ENCODE results near the gene ARHGEF35. TPM values are rescaled to one million over a fixed set of nuclear protein-coding genes. Genes with fewer than 3 reads are reported as not detected.
"Not testable (repeated sequence)": the region's sequence is repeated elsewhere in the genome, so short reads cannot be mapped to it uniquely, and the experiment has no call there.

ARHGEF35 gene
- polyA plus RNA-seq (2013, experiment 1 of 2), result 0.46 TPM
- polyA plus RNA-seq (2013, experiment 2 of 2), result 0.60 TPM

- H3K79me1 ChIP-seq (ENCODE audit: low read depth, low read length); H2BK12ac ChIP-seq (ENCODE audit: low read length); H4K8ac ChIP-seq (ENCODE audit: low read depth, low read length); H3K14ac ChIP-seq (ENCODE audit: low read length); H3K4me1 ChIP-seq (ENCODE audit: control insufficient read depth in 2 of 2, insufficient read depth in 1 of 2, low read depth in 1 of 2, low read length in 2 of 2); H3K27ac ChIP-seq (replicated peaks; ENCODE audit: low read length); H2BK15ac ChIP-seq (ENCODE audit: low read length); H3K9ac ChIP-seq (ENCODE audit: low read depth, low read length, poor library complexity); H3K4ac ChIP-seq (ENCODE audit: low read length); H2AK5ac ChIP-seq (ENCODE audit: low read depth, low read length); H2BK5ac ChIP-seq (ENCODE audit: low read length); H3K18ac ChIP-seq (ENCODE audit: low read length); H3K36me3 ChIP-seq (replicated peaks in 1 of 2; ENCODE audit: control insufficient read depth in 2 of 2, insufficient read depth in 2 of 2, low read length in 2 of 2); H3K27me3 ChIP-seq (ENCODE audit: control insufficient read depth in 3 of 3, insufficient read depth in 3 of 3, low read depth in 1 of 3, low read length in 3 of 3); H2BK120ac ChIP-seq (ENCODE audit: low read depth, low read length); H3K4me2 ChIP-seq (ENCODE audit: insufficient read depth, low read length, poor library complexity, severe bottlenecking); H3K9me3 ChIP-seq (replicated peaks in 1 of 2; ENCODE audit: control insufficient read depth in 2 of 2, insufficient read depth in 1 of 2, low read depth in 1 of 2, low read length in 2 of 2); H3K23ac ChIP-seq (ENCODE audit: low read depth, low read length, poor library complexity); H2AFZ ChIP-seq (ENCODE audit: low read length); H3K4me3 ChIP-seq (ENCODE audit: low read length in 2 of 2); H4K91ac ChIP-seq (ENCODE audit: low read depth, low read length, poor library complexity); DNase-seq (ENCODE audit: low spot score): not testable (repeated sequence)
- no CpG with 5 or more reads among the region's 51 CpGs for WGBS, 2 donors (ENCODE audit: extremely low coverage in 2 of 2, insufficient read length in 2 of 2, insufficient replicate concordance in 1 of 2)
Observed at GRCh38 chr7:144195212-144195872, at the start of gene ARHGEF35. ARHGEF35 (minus strand) TSS chr7:144195833; CDS start chr7:144188383, 7,450 bp downstream.

DNA sequence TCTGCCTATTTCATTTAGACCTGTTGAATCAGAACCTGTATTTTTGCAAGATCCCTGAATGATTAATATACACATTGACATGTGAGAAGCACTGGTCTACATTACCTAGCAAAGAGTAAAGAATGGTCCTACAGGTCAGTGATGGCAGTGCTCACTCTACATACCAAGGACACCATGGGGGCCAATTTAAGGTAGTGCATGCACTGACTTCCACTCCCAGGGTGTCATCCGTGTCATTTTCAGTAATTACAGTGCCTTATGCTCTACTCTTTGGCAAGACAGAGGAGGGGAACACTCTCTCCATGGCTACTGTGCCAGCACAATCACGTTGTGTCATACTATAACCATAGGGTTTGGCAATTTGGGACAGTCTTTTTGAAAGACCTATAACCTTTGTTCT is 49.7 kb upstream of the ARHGEF35 start:
- H3K9ac ChIP-seq (ENCODE audit: low read depth, low read length, poor library complexity); H3K18ac ChIP-seq (ENCODE audit: low read length); H3K14ac ChIP-seq (ENCODE audit: low read length); H3K4me3 ChIP-seq (ENCODE audit: low read length in 2 of 2); H3K27me3 ChIP-seq (ENCODE audit: control insufficient read depth in 3 of 3, insufficient read depth in 3 of 3, low read depth in 1 of 3, low read length in 3 of 3); H3K79me1 ChIP-seq (ENCODE audit: low read depth, low read length); H3K4me1 ChIP-seq (ENCODE audit: control insufficient read depth in 2 of 2, insufficient read depth in 1 of 2, low read depth in 1 of 2, low read length in 2 of 2); H3K36me3 ChIP-seq (replicated peaks in 1 of 2; ENCODE audit: control insufficient read depth in 2 of 2, insufficient read depth in 2 of 2, low read length in 2 of 2); H2BK15ac ChIP-seq (ENCODE audit: low read length); H2BK5ac ChIP-seq (ENCODE audit: low read length); DNase-seq (ENCODE audit: low spot score); H2AK5ac ChIP-seq (ENCODE audit: low read depth, low read length); H3K4me2 ChIP-seq (ENCODE audit: insufficient read depth, low read length, poor library complexity, severe bottlenecking); H4K8ac ChIP-seq (ENCODE audit: low read depth, low read length); H2BK120ac ChIP-seq (ENCODE audit: low read depth, low read length); H3K23ac ChIP-seq (ENCODE audit: low read depth, low read length, poor library complexity); H3K4ac ChIP-seq (ENCODE audit: low read length); H4K91ac ChIP-seq (ENCODE audit: low read depth, low read length, poor library complexity); H3K27ac ChIP-seq (replicated peaks; ENCODE audit: low read length); H3K9me3 ChIP-seq (replicated peaks in 1 of 2; ENCODE audit: control insufficient read depth in 2 of 2, insufficient read depth in 1 of 2, low read depth in 1 of 2, low read length in 2 of 2); H2AFZ ChIP-seq (ENCODE audit: low read length); H2BK12ac ChIP-seq (ENCODE audit: low read length): not testable (repeated sequence)
- WGBS, 2 donors (ENCODE audit: extremely low coverage in 2 of 2, insufficient read length in 2 of 2, insufficient replicate concordance in 1 of 2), result no CpG with 5 or more reads among the region's 2 CpGs

DNA sequence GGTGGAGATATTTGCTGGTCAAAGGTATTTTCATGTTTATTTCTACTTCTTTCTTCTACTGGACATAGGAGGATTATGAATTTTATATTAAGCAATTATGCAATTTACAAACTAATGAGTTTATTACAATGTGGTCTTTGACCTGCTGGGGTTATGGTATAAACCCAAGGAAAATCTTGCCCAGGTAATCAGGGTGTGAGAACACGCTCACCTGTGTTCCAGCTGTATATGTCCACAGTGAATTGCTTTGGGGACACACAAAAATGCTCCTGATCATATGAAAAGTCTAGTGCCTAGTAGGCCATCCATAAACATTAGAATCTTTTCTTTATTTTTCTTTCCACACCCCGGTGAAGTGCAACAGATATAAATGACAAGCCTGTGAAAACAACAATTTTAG is 43.7 kb upstream of the ARHGEF35 start, which contains the start of gene OR2A42:
Gene OR2A42 (minus strand): TSS at position 241 of the 400 bp plus-strand sequence. CDS start 6,762 bp downstream, outside the sequence.
- not testable (repeated sequence) for H4K8ac ChIP-seq (ENCODE audit: low read depth, low read length); H2AFZ ChIP-seq (ENCODE audit: low read length); H3K4me1 ChIP-seq (ENCODE audit: control insufficient read depth in 2 of 2, insufficient read depth in 1 of 2, low read depth in 1 of 2, low read length in 2 of 2); H3K9ac ChIP-seq (ENCODE audit: low read depth, low read length, poor library complexity); H3K18ac ChIP-seq (ENCODE audit: low read length); H3K23ac ChIP-seq (ENCODE audit: low read depth, low read length, poor library complexity); H4K91ac ChIP-seq (ENCODE audit: low read depth, low read length, poor library complexity); H3K4me2 ChIP-seq (ENCODE audit: insufficient read depth, low read length, poor library complexity, severe bottlenecking); H3K9me3 ChIP-seq (replicated peaks in 1 of 2; ENCODE audit: control insufficient read depth in 2 of 2, insufficient read depth in 1 of 2, low read depth in 1 of 2, low read length in 2 of 2); H2BK15ac ChIP-seq (ENCODE audit: low read length); H3K36me3 ChIP-seq (replicated peaks in 1 of 2; ENCODE audit: control insufficient read depth in 2 of 2, insufficient read depth in 2 of 2, low read length in 2 of 2); H3K4me3 ChIP-seq (ENCODE audit: low read length in 2 of 2); H3K14ac ChIP-seq (ENCODE audit: low read length); DNase-seq (ENCODE audit: low spot score); H3K4ac ChIP-seq (ENCODE audit: low read length); H2BK12ac ChIP-seq (ENCODE audit: low read length); H2BK5ac ChIP-seq (ENCODE audit: low read length); H3K27ac ChIP-seq (replicated peaks; ENCODE audit: low read length); H3K79me1 ChIP-seq (ENCODE audit: low read depth, low read length); H3K27me3 ChIP-seq (ENCODE audit: control insufficient read depth in 3 of 3, insufficient read depth in 3 of 3, low read depth in 1 of 3, low read length in 3 of 3); H2AK5ac ChIP-seq (ENCODE audit: low read depth, low read length); H2BK120ac ChIP-seq (ENCODE audit: low read depth, low read length)
- no CpG with 5 or more reads among the region's 2 CpGs for WGBS, 2 donors (ENCODE audit: extremely low coverage in 2 of 2, insufficient read length in 2 of 2, insufficient replicate concordance in 1 of 2)

DNA sequence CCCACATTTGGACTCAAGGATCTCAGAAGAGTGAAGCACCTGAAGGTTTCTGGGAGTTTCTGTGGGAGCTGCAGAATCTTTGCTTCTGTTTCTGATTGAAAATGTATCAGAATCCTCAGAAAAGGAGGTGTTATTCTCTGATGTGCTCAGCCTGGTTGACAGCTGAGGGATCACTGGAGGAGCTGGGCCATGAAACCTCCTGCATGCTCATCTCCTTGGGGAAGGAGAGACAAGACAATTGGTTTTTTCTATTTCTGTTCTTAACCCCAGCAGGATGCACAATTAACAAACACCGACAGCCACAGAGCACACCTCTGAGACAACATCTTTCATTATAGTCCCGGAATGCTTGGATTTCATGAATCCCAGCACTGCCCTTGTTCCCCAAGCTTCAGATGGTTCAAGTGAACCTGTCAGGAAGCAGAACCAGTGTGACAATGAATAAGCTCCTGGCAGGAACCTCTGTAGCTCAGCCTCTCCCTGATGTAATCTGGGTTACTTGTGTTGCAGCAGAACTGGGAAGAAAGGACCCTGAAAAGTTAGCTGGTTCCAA is 43.0 kb upstream of the ARHGEF35 start:
- H3K36me3 ChIP-seq (replicated peaks in 1 of 2; ENCODE audit: control insufficient read depth in 2 of 2, insufficient read depth in 2 of 2, low read length in 2 of 2); H2AK5ac ChIP-seq (ENCODE audit: low read depth, low read length); H2BK15ac ChIP-seq (ENCODE audit: low read length); H2BK5ac ChIP-seq (ENCODE audit: low read length); DNase-seq (ENCODE audit: low spot score); H3K14ac ChIP-seq (ENCODE audit: low read length); H3K27me3 ChIP-seq (ENCODE audit: control insufficient read depth in 3 of 3, insufficient read depth in 3 of 3, low read depth in 1 of 3, low read length in 3 of 3); H2BK12ac ChIP-seq (ENCODE audit: low read length); H3K23ac ChIP-seq (ENCODE audit: low read depth, low read length, poor library complexity); H2AFZ ChIP-seq (ENCODE audit: low read length); H3K18ac ChIP-seq (ENCODE audit: low read length); H3K4me3 ChIP-seq (ENCODE audit: low read length in 2 of 2); H3K4me2 ChIP-seq (ENCODE audit: insufficient read depth, low read length, poor library complexity, severe bottlenecking); H3K4me1 ChIP-seq (ENCODE audit: control insufficient read depth in 2 of 2, insufficient read depth in 1 of 2, low read depth in 1 of 2, low read length in 2 of 2); H3K4ac ChIP-seq (ENCODE audit: low read length); H3K9ac ChIP-seq (ENCODE audit: low read depth, low read length, poor library complexity); H3K9me3 ChIP-seq (replicated peaks in 1 of 2; ENCODE audit: control insufficient read depth in 2 of 2, insufficient read depth in 1 of 2, low read depth in 1 of 2, low read length in 2 of 2); H3K79me1 ChIP-seq (ENCODE audit: low read depth, low read length); H2BK120ac ChIP-seq (ENCODE audit: low read depth, low read length); H4K91ac ChIP-seq (ENCODE audit: low read depth, low read length, poor library complexity); H4K8ac ChIP-seq (ENCODE audit: low read depth, low read length); H3K27ac ChIP-seq (replicated peaks; ENCODE audit: low read length): not testable (repeated sequence)
- WGBS, 2 donors (ENCODE audit: extremely low coverage in 2 of 2, insufficient read length in 2 of 2, insufficient replicate concordance in 1 of 2), result no CpG with 5 or more reads among the region's 2 CpGs
